ACHN (cell line): ENCODE data around the gene LOXL1.

Experiments
- DNase-seq: peaks from one replicate; pipeline ENCODE4 v3.0.0-alpha.2; 2015
- in situ Hi-C: cut with HindIII; loops from 2 replicates; pipeline ENCODE4 v1.10.0; 2017; ENCODE audit warnings: low sequenced_read_pairs, low pct_ligation_motif_present, low pct_unique_long_range_greater_than_20kb

LOXL1 gene

GRCh38 chr15:73897441-73898261 is 28.6 kb upstream of the LOXL1 start:
- in situ Hi-C loops, result no loop called here

GRCh38 chr15:73899197-73900094 is 26.8 kb upstream of the LOXL1 start:
- DNase-seq, result no peak

More at GRCh38 chr15:73897441-73898261, 28.6 kb upstream of the LOXL1 start:
- peak; percentile 84 for DNase-seq

GRCh38 chr15:73900095-73900712 is 26.1 kb upstream of the LOXL1 start:
- in situ Hi-C loops, result no loop called here
- no peak for DNase-seq

More at GRCh38 chr15:73899197-73900094, 26.8 kb upstream of the LOXL1 start:
- in situ Hi-C loops, result no loop called here

- DNase-seq, result no peak
- in situ Hi-C loops, result no loop called here
These were observed 25.0 kb upstream of the LOXL1 start for GRCh38 chr15:73901126-73901810.

- in situ Hi-C loops, result no loop called here
- no peak for DNase-seq
These were observed 23.9 kb upstream of the LOXL1 start for GRCh38 chr15:73902121-73903020.

GRCh38 chr15:73904026-73904815 is 22.0 kb upstream of the LOXL1 start:
- in situ Hi-C loops, result no loop called here
- DNase-seq, result no peak

GRCh38 chr15:73905225-73905827 is 20.9 kb upstream of the LOXL1 start:
- DNase-seq, result no peak
- in situ Hi-C loops, result no loop called here

- DNase-seq, result no peak
- in situ Hi-C loops, result no loop called here
These were observed 19.8 kb upstream of the LOXL1 start for GRCh38 chr15:73906346-73907034.

GRCh38 chr15:73907035-73907408 is 19.2 kb upstream of the LOXL1 start:
- in situ Hi-C loops, result no loop called here
- DNase-seq, result no peak

GRCh38 chr15:73908030-73908821 is 18.0 kb upstream of the LOXL1 start:
- in situ Hi-C loops, result no loop called here
- peak; percentile 61 for DNase-seq

GRCh38 chr15:73908822-73909122 is 17.5 kb upstream of the LOXL1 start:
- in situ Hi-C loops, result no loop called here
- no peak for DNase-seq

GRCh38 chr15:73909651-73910050 is 16.6 kb upstream of the LOXL1 start:
- DNase-seq, result no peak
- in situ Hi-C loops, result no loop called here

GRCh38 chr15:73910522-73911303 is 15.5 kb upstream of the LOXL1 start:
- in situ Hi-C loops, result no loop called here
- DNase-seq, result no peak

- in situ Hi-C loops, result no loop called here
- DNase-seq, result no peak
These were observed 14.1 kb upstream of the LOXL1 start for GRCh38 chr15:73912030-73912596.

GRCh38 chr15:73914145-73914544 is 12.1 kb upstream of the LOXL1 start:
- in situ Hi-C loops, result no loop called here
- DNase-seq, result no peak
